ENCODE data around the gene SYCN.
A peak's percentile ranks its signal among the peaks of the same experiment; 100 is the strongest.

Gene SYCN

DNA sequence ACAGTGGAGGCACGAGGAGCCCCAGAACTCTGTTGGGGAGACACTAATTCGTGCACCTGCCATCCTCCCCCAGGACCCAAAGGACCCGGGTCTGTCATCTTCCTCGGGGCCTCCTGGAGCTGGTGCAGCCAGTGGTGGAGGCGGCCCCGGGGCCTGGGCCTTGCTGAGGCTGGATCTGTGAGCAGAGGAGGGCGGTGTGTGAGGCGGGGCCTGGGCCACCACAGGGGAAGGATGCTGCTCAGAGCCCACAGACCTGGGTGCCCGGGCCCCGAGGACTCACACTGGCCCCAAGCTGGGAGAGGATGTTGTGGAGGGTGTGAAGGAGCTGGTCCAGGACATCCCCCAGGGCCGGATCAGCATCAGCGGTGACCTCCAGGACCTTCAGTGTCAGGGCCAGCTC is 32.5 kb upstream of the SYCN start:
- Histone ChIP-seq H2BK120ac (ENCODE audit: low read depth, low read length) (no peak overlapping the region), H4K91ac (ENCODE audit: low read depth, low read length, poor library complexity) (no peak overlapping the region), H3K36me3 (replicated peaks in 1 of 2; ENCODE audit: control insufficient read depth in 2 of 2, insufficient read depth in 2 of 2, low read length in 2 of 2) (no peaks in the 10 kb centered on the region), H2BK5ac (ENCODE audit: low read length) (no peak overlapping the region), H3K9me3 (replicated peaks in 1 of 2; ENCODE audit: control insufficient read depth in 2 of 2, insufficient read depth in 1 of 2, low read depth in 1 of 2, low read length in 2 of 2) (no peaks in the 10 kb centered on the region), H2BK15ac (ENCODE audit: low read length) (no peak overlapping the region), H3K23ac (ENCODE audit: low read depth, low read length, poor library complexity) (no peak overlapping the region), H2BK12ac (ENCODE audit: low read length) (no peak overlapping the region), H2AK5ac (ENCODE audit: low read depth, low read length) (no peak overlapping the region), H2AFZ (ENCODE audit: low read length) (no peak overlapping the region), H4K8ac (ENCODE audit: low read depth, low read length) (no peak overlapping the region), H3K27ac (replicated peaks; ENCODE audit: low read length) (no peak overlapping the region), H3K18ac (ENCODE audit: low read length) (peak overlapping the region; percentile 48), H3K27me3 (ENCODE audit: control insufficient read depth in 3 of 3, insufficient read depth in 3 of 3, low read depth in 1 of 3, low read length in 3 of 3) (peaks cover 0 to 15% (median 0%) of the 10 kb centered on the region in 3 experiments), H3K9ac (ENCODE audit: low read depth, low read length, poor library complexity) (peak overlapping the region; percentile 21), H3K4me3 (ENCODE audit: low read length in 2 of 2) (no peak overlapping the region), H3K14ac (ENCODE audit: low read length) (no peak overlapping the region), H3K4ac (ENCODE audit: low read length) (no peak overlapping the region), H3K4me1 (ENCODE audit: control insufficient read depth in 2 of 2, insufficient read depth in 1 of 2, low read depth in 1 of 2, low read length in 2 of 2) (no peaks in the 10 kb centered on the region), H3K79me1 (ENCODE audit: low read depth, low read length) (peaks cover 1% of the 10 kb centered on the region), H3K4me2 (ENCODE audit: insufficient read depth, low read length, poor library complexity, severe bottlenecking) (no peak overlapping the region)
- no CpG with 5 or more reads among the region's 12 CpGs for WGBS, 2 donors (ENCODE audit: extremely low coverage in 2 of 2, insufficient read length in 2 of 2, insufficient replicate concordance in 1 of 2)
- DNase-seq (ENCODE audit: low spot score) = no peak

DNA sequence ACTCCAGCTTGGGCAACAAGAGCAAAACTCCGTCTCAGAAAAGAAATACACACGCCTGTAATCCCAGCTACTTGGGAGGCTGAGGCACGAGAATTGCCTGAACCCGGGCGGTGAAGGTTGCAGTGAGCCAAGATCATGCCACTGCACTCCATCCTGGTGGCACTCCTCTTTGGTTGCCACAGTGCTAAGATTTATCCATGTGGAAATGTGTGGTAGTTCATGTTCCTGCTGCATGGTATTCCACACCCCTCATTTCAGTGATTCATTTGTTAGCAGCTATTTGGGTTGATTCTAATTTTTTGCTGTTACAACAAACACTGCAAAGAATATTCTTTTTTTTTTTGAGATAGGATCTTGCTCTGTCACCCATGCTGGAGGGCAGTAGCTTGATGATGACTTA is 28.6 kb upstream of the SYCN start:
- Histone ChIP-seq H3K79me1 (ENCODE audit: low read depth, low read length) (peaks cover 1% of the 10 kb centered on the region), H3K4ac (ENCODE audit: low read length) (no peak overlapping the region), H3K4me3 (ENCODE audit: low read length in 2 of 2) (no peak overlapping the region), H3K9ac (ENCODE audit: low read depth, low read length, poor library complexity) (no peak overlapping the region), H4K91ac (ENCODE audit: low read depth, low read length, poor library complexity) (no peak overlapping the region), H3K36me3 (replicated peaks in 1 of 2; ENCODE audit: control insufficient read depth in 2 of 2, insufficient read depth in 2 of 2, low read length in 2 of 2) (no peaks in the 10 kb centered on the region), H3K18ac (ENCODE audit: low read length) (no peak overlapping the region), H3K9me3 (replicated peaks in 1 of 2; ENCODE audit: control insufficient read depth in 2 of 2, insufficient read depth in 1 of 2, low read depth in 1 of 2, low read length in 2 of 2) (no peaks in the 10 kb centered on the region), H2BK15ac (ENCODE audit: low read length) (no peak overlapping the region), H2BK5ac (ENCODE audit: low read length) (no peak overlapping the region), H2BK12ac (ENCODE audit: low read length) (no peak overlapping the region), H3K23ac (ENCODE audit: low read depth, low read length, poor library complexity) (no peak overlapping the region), H3K4me2 (ENCODE audit: insufficient read depth, low read length, poor library complexity, severe bottlenecking) (no peak overlapping the region), H2BK120ac (ENCODE audit: low read depth, low read length) (no peak overlapping the region), H3K27me3 (ENCODE audit: control insufficient read depth in 3 of 3, insufficient read depth in 3 of 3, low read depth in 1 of 3, low read length in 3 of 3) (peaks cover 0 to 7% (median 0%) of the 10 kb centered on the region in 3 experiments), H2AFZ (ENCODE audit: low read length) (no peak overlapping the region), H2AK5ac (ENCODE audit: low read depth, low read length) (no peak overlapping the region), H4K8ac (ENCODE audit: low read depth, low read length) (no peak overlapping the region), H3K27ac (replicated peaks; ENCODE audit: low read length) (no peak overlapping the region), H3K4me1 (ENCODE audit: control insufficient read depth in 2 of 2, insufficient read depth in 1 of 2, low read depth in 1 of 2, low read length in 2 of 2) (no peaks in the 10 kb centered on the region), H3K14ac (ENCODE audit: low read length) (no peak overlapping the region)
- DNase-seq (ENCODE audit: low spot score) = no peak
- no CpG with 5 or more reads among the region's 5 CpGs for WGBS, 2 donors (ENCODE audit: extremely low coverage in 2 of 2, insufficient read length in 2 of 2, insufficient replicate concordance in 1 of 2)

DNA sequence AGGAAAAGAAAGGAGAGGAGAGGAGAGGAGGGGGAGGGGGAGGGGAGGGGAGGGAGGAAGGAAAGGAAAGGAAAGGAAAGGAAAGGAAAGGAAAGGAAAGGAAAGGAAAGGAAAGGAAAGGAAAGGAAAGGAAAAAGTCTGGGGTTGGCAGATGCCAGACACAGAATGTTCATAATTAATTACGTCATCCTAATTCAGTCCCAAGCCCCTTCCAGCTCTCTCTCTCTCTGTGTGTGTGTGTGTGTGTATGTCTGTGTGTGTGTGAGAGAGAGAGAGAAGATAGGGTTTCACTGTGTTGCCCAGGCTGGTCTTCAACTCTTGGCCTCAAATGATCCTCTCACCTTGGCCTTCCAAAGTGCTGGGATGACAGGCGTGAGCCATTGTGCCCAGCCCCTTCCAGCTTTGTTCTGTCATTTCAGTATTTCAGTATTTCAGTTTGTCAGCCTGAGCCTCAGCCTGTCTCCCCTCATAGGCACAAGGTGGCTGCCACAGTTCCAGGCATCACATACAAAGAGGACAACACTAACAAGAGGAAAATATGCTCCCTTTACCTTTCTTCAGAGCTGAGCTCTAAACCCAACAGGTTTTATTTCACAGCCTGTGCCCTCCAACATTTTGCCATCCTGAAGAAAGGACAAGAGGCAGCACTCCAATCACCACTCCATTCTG is 26.2 kb upstream of the SYCN start:
- H3K18ac ChIP-seq (ENCODE audit: low read length) = no peak overlapping the region
- peaks cover 0 to 7% (median 0%) of the 10 kb centered on the region in 3 experiments for H3K27me3 ChIP-seq (ENCODE audit: control insufficient read depth in 3 of 3, insufficient read depth in 3 of 3, low read depth in 1 of 3, low read length in 3 of 3)
- no peaks in the 10 kb centered on the region for H3K79me1 ChIP-seq (ENCODE audit: low read depth, low read length)
- no peak overlapping the region for H3K4me2 ChIP-seq (ENCODE audit: insufficient read depth, low read length, poor library complexity, severe bottlenecking)
- H4K8ac ChIP-seq (ENCODE audit: low read depth, low read length) = no peak overlapping the region
- H3K27ac ChIP-seq (replicated peaks; ENCODE audit: low read length) = no peak overlapping the region
- no peak overlapping the region for H2BK12ac ChIP-seq (ENCODE audit: low read length)
- H3K9ac ChIP-seq (ENCODE audit: low read depth, low read length, poor library complexity) = no peak overlapping the region
- no peak overlapping the region for H3K14ac ChIP-seq (ENCODE audit: low read length)
- no peak overlapping the region for H4K91ac ChIP-seq (ENCODE audit: low read depth, low read length, poor library complexity)
- H3K36me3 ChIP-seq (replicated peaks in 1 of 2; ENCODE audit: control insufficient read depth in 2 of 2, insufficient read depth in 2 of 2, low read length in 2 of 2) = no peaks in the 10 kb centered on the region
- H2AK5ac ChIP-seq (ENCODE audit: low read depth, low read length) = no peak overlapping the region
- no peak for DNase-seq (ENCODE audit: low spot score)
- H3K4me3 ChIP-seq (ENCODE audit: low read length in 2 of 2) = no peak overlapping the region
- WGBS, 2 donors (ENCODE audit: extremely low coverage in 2 of 2, insufficient read length in 2 of 2, insufficient replicate concordance in 1 of 2) = no CpG with 5 or more reads among the region's 2 CpGs
- no peak overlapping the region for H2BK15ac ChIP-seq (ENCODE audit: low read length)
- H2BK120ac ChIP-seq (ENCODE audit: low read depth, low read length) = no peak overlapping the region
- no peak overlapping the region for H3K23ac ChIP-seq (ENCODE audit: low read depth, low read length, poor library complexity)
- H2AFZ ChIP-seq (ENCODE audit: low read length) = no peak overlapping the region
- H3K4me1 ChIP-seq (ENCODE audit: control insufficient read depth in 2 of 2, insufficient read depth in 1 of 2, low read depth in 1 of 2, low read length in 2 of 2) = no peaks in the 10 kb centered on the region
- no peak overlapping the region for H2BK5ac ChIP-seq (ENCODE audit: low read length)
- H3K9me3 ChIP-seq (replicated peaks in 1 of 2; ENCODE audit: control insufficient read depth in 2 of 2, insufficient read depth in 1 of 2, low read depth in 1 of 2, low read length in 2 of 2) = no peaks in the 10 kb centered on the region
- H3K4ac ChIP-seq (ENCODE audit: low read length) = no peak overlapping the region

DNA sequence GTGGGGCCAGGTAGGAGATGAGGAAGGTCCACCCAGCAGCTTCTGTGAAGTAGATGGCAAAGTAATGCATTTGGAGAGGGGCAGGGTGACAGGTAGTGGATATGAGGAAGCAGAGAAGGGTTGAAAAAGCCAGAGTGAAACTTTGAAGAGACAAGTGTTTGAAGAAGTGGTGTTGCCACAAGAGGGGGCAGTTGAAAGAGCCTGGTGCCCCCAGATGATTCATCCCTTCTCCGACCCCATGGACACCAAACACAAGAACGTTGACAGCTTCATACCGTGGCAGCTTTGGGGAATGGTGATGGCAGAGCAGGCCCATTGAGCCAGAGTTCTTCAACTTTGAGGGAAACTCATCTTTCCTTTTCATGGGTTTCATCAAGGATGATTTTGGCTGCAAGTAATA is 20.8 kb upstream of the SYCN start:
- no peak overlapping the region for H3K23ac ChIP-seq (ENCODE audit: low read depth, low read length, poor library complexity)
- H3K9me3 ChIP-seq (replicated peaks in 1 of 2; ENCODE audit: control insufficient read depth in 2 of 2, insufficient read depth in 1 of 2, low read depth in 1 of 2, low read length in 2 of 2) = peaks cover 0 to 2% of the 10 kb centered on the region in 2 donors
- no peak overlapping the region for H2BK5ac ChIP-seq (ENCODE audit: low read length)
- no peak overlapping the region for H3K4ac ChIP-seq (ENCODE audit: low read length)
- no peak for DNase-seq (ENCODE audit: low spot score)
- no peak overlapping the region for H2BK15ac ChIP-seq (ENCODE audit: low read length)
- no CpG with 5 or more reads among the region's 3 CpGs for WGBS, 2 donors (ENCODE audit: extremely low coverage in 2 of 2, insufficient read length in 2 of 2, insufficient replicate concordance in 1 of 2)
- no peak overlapping the region for H4K8ac ChIP-seq (ENCODE audit: low read depth, low read length)
- no peak overlapping the region for H2AK5ac ChIP-seq (ENCODE audit: low read depth, low read length)
- peaks cover 0 to 6% (median 0%) of the 10 kb centered on the region in 3 experiments for H3K27me3 ChIP-seq (ENCODE audit: control insufficient read depth in 3 of 3, insufficient read depth in 3 of 3, low read depth in 1 of 3, low read length in 3 of 3)
- no peak overlapping the region for H3K18ac ChIP-seq (ENCODE audit: low read length)
- H3K4me1 ChIP-seq (ENCODE audit: control insufficient read depth in 2 of 2, insufficient read depth in 1 of 2, low read depth in 1 of 2, low read length in 2 of 2) = no peaks in the 10 kb centered on the region
- H4K91ac ChIP-seq (ENCODE audit: low read depth, low read length, poor library complexity) = no peak overlapping the region
- H3K14ac ChIP-seq (ENCODE audit: low read length) = peak overlapping the region; percentile 21
- no peak overlapping the region for H3K4me3 ChIP-seq (ENCODE audit: low read length in 2 of 2)
- no peaks in the 10 kb centered on the region for H3K36me3 ChIP-seq (replicated peaks in 1 of 2; ENCODE audit: control insufficient read depth in 2 of 2, insufficient read depth in 2 of 2, low read length in 2 of 2)
- no peak overlapping the region for H2BK12ac ChIP-seq (ENCODE audit: low read length)
- H3K27ac ChIP-seq (replicated peaks; ENCODE audit: low read length) = no peak overlapping the region
- H3K4me2 ChIP-seq (ENCODE audit: insufficient read depth, low read length, poor library complexity, severe bottlenecking) = no peak overlapping the region
- H2BK120ac ChIP-seq (ENCODE audit: low read depth, low read length) = no peak overlapping the region
- H3K9ac ChIP-seq (ENCODE audit: low read depth, low read length, poor library complexity) = no peak overlapping the region
- no peak overlapping the region for H2AFZ ChIP-seq (ENCODE audit: low read length)
- H3K79me1 ChIP-seq (ENCODE audit: low read depth, low read length) = no peaks in the 10 kb centered on the region
